ENCODE results near the gene RASL11B. TPM values are rescaled to one million over a fixed set of nuclear protein-coding genes. Genes with fewer than 3 reads are reported as not detected.

The RASL11B gene
- total RNA-seq, 6 experiments from 2014 or later = 0.12 to 0.16 (median 0.14) TPM; not detected in 1

- no peaks in the 10 kb centered on the region for H3K9me3 Mint-ChIP-seq
- no peak for DNase-seq
- peaks cover 22% of the 10 kb centered on the region for H3K36me3 Mint-ChIP-seq (ENCODE audit: low read depth)
- no peak overlapping the region for H3K4me3 Mint-ChIP-seq
- H3K27ac Mint-ChIP-seq = no peak overlapping the region
- peaks cover 17% of the 10 kb centered on the region for H3K4me1 Mint-ChIP-seq (ENCODE audit: low read depth)
- TF ChIP-seq CTCF (IDR thresholded peaks at IDR 0.05) = no peak
- H3K27me3 Mint-ChIP-seq (ENCODE audit: insufficient read depth) = peaks cover 2% of the 10 kb centered on the region
Measured at GRCh38 chr4:52883183-52883621, 21.1 kb downstream of the RASL11B start.

- no peak for DNase-seq
- peaks cover 17% of the 10 kb centered on the region for H3K4me1 Mint-ChIP-seq (ENCODE audit: low read depth)
- no peaks in the 10 kb centered on the region for H3K9me3 Mint-ChIP-seq
- peaks cover 30% of the 10 kb centered on the region for H3K36me3 Mint-ChIP-seq (ENCODE audit: low read depth)
- H3K27ac Mint-ChIP-seq = no peak overlapping the region; the same call in 1 of the 2 replicates
- no peak for TF ChIP-seq CTCF (IDR thresholded peaks at IDR 0.05)
- H3K27me3 Mint-ChIP-seq (ENCODE audit: insufficient read depth) = peaks cover 2% of the 10 kb centered on the region
- no peak overlapping the region for H3K4me3 Mint-ChIP-seq
Measured at GRCh38 chr4:52883707-52884669, 21.9 kb downstream of the RASL11B start.

GRCh38 chr4:52884994-52885393 is 22.9 kb downstream of the RASL11B start:
- Mint-ChIP-seq H3K36me3 (ENCODE audit: low read depth) (peaks cover 36% of the 10 kb centered on the region), H3K4me3 (no peak overlapping the region), H3K27me3 (ENCODE audit: insufficient read depth) (peaks cover 2% of the 10 kb centered on the region; the same call in 1 of the 2 replicates), H3K9me3 (no peaks in the 10 kb centered on the region), H3K27ac (no peak overlapping the region), H3K4me1 (ENCODE audit: low read depth) (peaks cover 22% of the 10 kb centered on the region)
- DNase-seq = no peak
- TF ChIP-seq CTCF (IDR thresholded peaks at IDR 0.05) = no peak

GRCh38 chr4:52889354-52889753 is 27.2 kb downstream of the RASL11B start:
- DNase-seq = no peak
- Mint-ChIP-seq H3K27ac (no peak overlapping the region), H3K4me3 (no peak overlapping the region), H3K9me3 (no peaks in the 10 kb centered on the region), H3K27me3 (ENCODE audit: insufficient read depth) (peaks cover 2% of the 10 kb centered on the region; the same call in 1 of the 2 replicates), H3K4me1 (ENCODE audit: low read depth) (peaks cover 55% of the 10 kb centered on the region), H3K36me3 (ENCODE audit: low read depth) (peaks cover 36% of the 10 kb centered on the region)
- TF ChIP-seq CTCF (IDR thresholded peaks at IDR 0.05) = no peak

GRCh38 chr4:52889778-52890520 is 27.8 kb downstream of the RASL11B start:
- Mint-ChIP-seq H3K4me3 (no peak overlapping the region), H3K9me3 (no peaks in the 10 kb centered on the region), H3K36me3 (ENCODE audit: low read depth) (peaks cover 36% of the 10 kb centered on the region), H3K4me1 (ENCODE audit: low read depth) (peaks cover 49% of the 10 kb centered on the region), H3K27ac (no peak overlapping the region), H3K27me3 (ENCODE audit: insufficient read depth) (no peaks in the 10 kb centered on the region; the same call in 1 of the 2 replicates)
- TF ChIP-seq CTCF (IDR thresholded peaks at IDR 0.05) = no peak
- no peak for DNase-seq

Data from HFFc6 (cell line).